H1 (cell line): ENCODE results near the gene OR6C70. TPM values are rescaled to one million over a fixed set of nuclear protein-coding genes. Genes with fewer than 3 reads are reported as not detected.

Experiments
- CTCF ChIA-PET: fragments of 300-600 bp; sonication (Branson Sonifier 250); formaldehyde crosslinking; loops from one replicate; lab custom pipeline; 2021; ENCODE audit not compliant: partially characterized antibody; lab: Charles Lee
- POLR2A ChIA-PET: fragments of 300-600 bp; sonication (Branson Sonifier 250); formaldehyde crosslinking; loops from one replicate; lab custom pipeline; 2021; ENCODE audit warnings: inconsistent platforms; ENCODE audit not compliant: partially characterized antibody; lab: Charles Lee
- DNase-seq, 2 experiments: peaks; one replicate each; pipeline versions ENCODE4 v3.0.0 to v3.0.0-alpha.2; 2010 to 2022; ENCODE audit warnings: low spot score in 2 of 2, low read depth in 1 of 2, mixed read lengths in 1 of 2
- FAIRE-seq: peaks from 2 replicates; lab custom pipeline; 2011; peaks lifted over from hg19 to GRCh38; lab: Jason Lieb, UNC
- H2AFZ ChIP-seq: 2 replicates; pipeline ENCODE4 v1.8.1; 2012; ENCODE audit warnings: low read length, inconsistent platforms
- H2AK5ac ChIP-seq: 2 replicates; pipeline ENCODE4 v1.6.1; 2013; ENCODE audit warnings: low read depth, low read length
- H2BK120ac ChIP-seq: replicated peaks from 2 replicates; pipeline ENCODE3; 2013; ENCODE audit warnings: low read depth, low read length, inconsistent platforms
- H2BK12ac ChIP-seq: 2 replicates; pipeline ENCODE4 v1.6.1; 2013; ENCODE audit warnings: low read depth, low read length
- H2BK15ac ChIP-seq: 2 replicates; pipeline ENCODE4 v1.6.1; 2013; ENCODE audit warnings: low read length
- H2BK20ac ChIP-seq: 2 replicates; pipeline ENCODE4 v1.6.1; 2013; ENCODE audit warnings: low read length
- H2BK5ac ChIP-seq: 2 replicates; pipeline ENCODE4 v1.6.1; 2013; ENCODE audit warnings: low read depth, low read length
- H3K14ac ChIP-seq: 2 replicates; pipeline ENCODE4 v1.6.1; 2013; ENCODE audit warnings: inconsistent platforms; ENCODE audit not compliant: insufficient read length
- H3K18ac ChIP-seq: 2 replicates; pipeline ENCODE4 v1.6.1; 2013; ENCODE audit warnings: low read length; ENCODE audit errors: extremely low read depth
- H3K23ac ChIP-seq: 2 replicates; pipeline ENCODE4 v1.6.1; 2013; ENCODE audit warnings: inconsistent platforms; ENCODE audit not compliant: insufficient read length
- H3K23me2 ChIP-seq: 2 replicates; pipeline ENCODE4 v1.6.1; 2013; ENCODE audit warnings: low read depth, low read length
- H3K27ac ChIP-seq: 2 replicates; pipeline ENCODE4 v1.6.1; 2011; ENCODE audit warnings: low read depth, low read length, inconsistent platforms
- H3K27me3 ChIP-seq, 4 experiments: replicated peaks in 1 of 4; 1 replicate in 1 of 4; 2 replicates in 3 of 4; pipeline versions ENCODE4 v1.6.1 to v1.8.1; 2011 to 2013; ENCODE audit warnings: low read length in 3 of 4, mild to moderate bottlenecking in 3 of 4, inconsistent platforms in 2 of 4, mixed read lengths in 2 of 4, moderate library complexity in 1 of 4; ENCODE audit not compliant: control insufficient read depth in 3 of 4, insufficient read depth in 3 of 4; ENCODE audit errors: extremely low read depth in 1 of 4
- H3K36me3 ChIP-seq, 4 experiments: 2 replicates each; pipeline versions ENCODE4 v1.6.1 to v1.8.1; 2011 to 2013; ENCODE audit warnings: mild to moderate bottlenecking in 4 of 4, low read length in 3 of 4, moderate library complexity in 2 of 4, control low read depth in 1 of 4, inconsistent platforms in 1 of 4; ENCODE audit not compliant: insufficient read depth in 4 of 4, control insufficient read depth in 2 of 4
- H3K4ac ChIP-seq: replicated peaks from 2 replicates; pipeline ENCODE3; 2013; ENCODE audit warnings: low read length, low read depth, mixed read lengths, inconsistent platforms; ENCODE audit not compliant: insufficient read length
- H3K4me1 ChIP-seq, 4 experiments: replicated peaks in 1 of 4; 1 replicate in 1 of 4; 2 replicates in 3 of 4; pipeline versions ENCODE4 v1.6.1 to v1.8.1; 2011 to 2013; ENCODE audit warnings: low read length in 3 of 4, inconsistent platforms in 2 of 4, mixed read lengths in 1 of 4; ENCODE audit not compliant: insufficient read depth in 4 of 4, control insufficient read depth in 3 of 4
- H3K4me2 ChIP-seq, 2 experiments: 2 replicates each; pipeline versions ENCODE4 v1.6.1 to v1.8.1; 2011 to 2013; ENCODE audit warnings: low read depth in 2 of 2, low read length in 2 of 2, control low read depth in 1 of 2, inconsistent platforms in 1 of 2, mild to moderate bottlenecking in 1 of 2; ENCODE audit not compliant: insufficient read depth in 1 of 2
- H3K4me3 ChIP-seq, 4 experiments: fragments of 200-600, 300-600 bp in 1 of 4; sonication (generic), shearing (Covaris generic), sonication (Bioruptor Twin) in 1 of 4; 2 replicates each; pipeline versions ENCODE4 v1.5.1 to v1.8.1; 2011 to 2016; ENCODE audit warnings: low read length in 4 of 4, low read depth in 3 of 4, control low read depth in 2 of 4, inconsistent platforms in 2 of 4, mild to moderate bottlenecking in 2 of 4, mixed read lengths in 1 of 4, moderate library complexity in 1 of 4; ENCODE audit not compliant: insufficient read depth in 2 of 4; ENCODE audit errors: extremely low read depth in 1 of 4
- H3K56ac ChIP-seq: replicated peaks from 2 replicates; pipeline ENCODE3; 2013; ENCODE audit warnings: low read depth, mild to moderate bottlenecking, mixed read lengths, low read length, inconsistent platforms; ENCODE audit not compliant: insufficient read length
- H3K79me1 ChIP-seq: 2 replicates; pipeline ENCODE4 v1.6.1; 2013; ENCODE audit warnings: low read depth, low read length, control low read depth
- H3K79me2 ChIP-seq, 2 experiments: 2 replicates each; pipeline versions ENCODE4 v1.6.1 to v1.8.1; 2012 to 2013; ENCODE audit warnings: low read length in 2 of 2, mild to moderate bottlenecking in 2 of 2, inconsistent platforms in 1 of 2; ENCODE audit not compliant: insufficient read depth in 2 of 2, control insufficient read depth in 1 of 2
- H3K9ac ChIP-seq, 4 experiments: replicated peaks in 1 of 4; 1 replicate in 1 of 4; 2 replicates in 3 of 4; pipeline versions ENCODE4 v1.6.1 to v1.8.1; 2011 to 2013; ENCODE audit warnings: low read depth in 3 of 4, low read length in 3 of 4, control low read depth in 2 of 4, mild to moderate bottlenecking in 2 of 4, moderate library complexity in 2 of 4, inconsistent platforms in 1 of 4; ENCODE audit errors: extremely low read depth in 1 of 4
- H3K9me3 ChIP-seq, 2 experiments: 2 replicates each; pipeline versions ENCODE4 v1.6.1 to v1.8.1; 2012 to 2013; ENCODE audit warnings: mild to moderate bottlenecking in 2 of 2, moderate library complexity in 2 of 2, control low read depth in 1 of 2, inconsistent platforms in 1 of 2, low read depth in 1 of 2, low read length in 1 of 2, mixed read lengths in 1 of 2; ENCODE audit not compliant: insufficient read depth in 2 of 2
- H4K20me1 ChIP-seq, 2 experiments: replicated peaks in 1 of 2; 2 replicates each; pipeline versions ENCODE3 to v1.8.1; 2011 to 2013; ENCODE audit warnings: inconsistent platforms in 2 of 2, low read length in 2 of 2, mild to moderate bottlenecking in 1 of 2; ENCODE audit not compliant: insufficient read depth in 2 of 2, control insufficient read depth in 1 of 2
- H4K5ac ChIP-seq: 2 replicates; pipeline ENCODE4 v1.6.1; 2013; ENCODE audit warnings: low read length, low read depth, mixed read lengths, inconsistent platforms; ENCODE audit not compliant: insufficient read length
- H4K8ac ChIP-seq: 2 replicates; pipeline ENCODE4 v1.8.0; 2013; ENCODE audit warnings: mild to moderate bottlenecking, moderate library complexity, low read length, inconsistent platforms; ENCODE audit not compliant: insufficient read depth; ENCODE audit errors: extremely low read depth
- H4K91ac ChIP-seq: replicated peaks from 2 replicates; pipeline ENCODE3; 2013; ENCODE audit warnings: low read length, mixed read lengths, inconsistent platforms; ENCODE audit not compliant: insufficient read length
- CBX8 ChIP-seq: fragments of 300-800, 300-1000 bp; sonication (generic); IDR thresholded peaks from 2 replicates; pipeline ENCODE4 v1.7.1; 2016; ENCODE audit warnings: low read depth, low read length, borderline replicate concordance
- CEBPB ChIP-seq: IDR thresholded peaks from 2 replicates; pipeline ENCODE4 v1.6.1; 2012; ENCODE audit warnings: low read depth, low read length
- EZH2 ChIP-seq: fragments of 200-600 bp; sonication (generic); IDR thresholded peaks from 2 replicates; pipeline ENCODE4 v1.7.1; 2012; ENCODE audit warnings: low read depth, mild to moderate bottlenecking, moderate library complexity, low read length, inconsistent platforms; ENCODE audit not compliant: severe bottlenecking
- GABPA ChIP-seq: IDR thresholded peaks from 2 replicates; pipeline ENCODE4 v1.6.1; 2011; ENCODE audit warnings: mild to moderate bottlenecking, low read length, moderate library complexity, borderline replicate concordance; ENCODE audit not compliant: insufficient read depth
- JUN ChIP-seq: IDR thresholded peaks from 2 replicates; pipeline ENCODE4 v1.6.1; 2011; ENCODE audit warnings: low read depth, mild to moderate bottlenecking, improper control_type of control experiment, low read length
- TAF1 ChIP-seq: IDR thresholded peaks from 2 replicates; pipeline ENCODE4 v1.6.1; 2011; ENCODE audit warnings: mild to moderate bottlenecking, low read depth, low read length
- WGBS, 2 experiments: shearing (Covaris generic) in 1 of 2; methylation state at CpG; one replicate each; pipeline versions ENCODE4 v1.1.6 to v1.1.7; 2013 to 2015; ENCODE audit warnings: low lambda C conversion rate in 2 of 2, mixed read lengths in 2 of 2, inconsistent platforms in 1 of 2, low coverage in 1 of 2, missing lambda C conversion rate in 1 of 2; ENCODE audit not compliant: insufficient replicate concordance in 2 of 2, insufficient coverage in 1 of 2, insufficient read length in 1 of 2; ENCODE audit errors: extremely low coverage in 1 of 2, missing lambda C conversion rate in 1 of 2; 5-methylcytosine and 5-hydroxymethylcytosine counted together
- polyA plus RNA-seq, 7 experiments: library from polyadenylated mRNA; depleted of rRNA in 3 of 7; stranded (reverse) in 5 of 7; unstranded in 2 of 7; fragments of >200 nt in 5 of 7; fragments of 200-250 nt in 2 of 7; gene quantifications; 1 replicate in 5 of 7; 2 replicates in 1 of 7; 4 replicates in 1 of 7; pipeline versions ENCODE4 v1.2.1 to v1.2.3, GENCODE V29; 2011 to 2013; ENCODE audit warnings: missing spikeins in 2 of 7, mixed read lengths in 2 of 7
- total RNA-seq: library from RNA; stranded (reverse); fragmentation: NEBNext Ultra II Directional; extraction: Animal tissue kit (Norgen Biotek cat#: 25700); gene quantifications from 2 replicates; pipeline ENCODE4 v1.2.1, GENCODE V29; 2021

Gene OR6C70
- total and polyA plus RNA-seq, 2 of the 8 experiments (the other 6 are each of a cell fraction or from before 2014, with no cell fraction given), result not detected

DNA sequence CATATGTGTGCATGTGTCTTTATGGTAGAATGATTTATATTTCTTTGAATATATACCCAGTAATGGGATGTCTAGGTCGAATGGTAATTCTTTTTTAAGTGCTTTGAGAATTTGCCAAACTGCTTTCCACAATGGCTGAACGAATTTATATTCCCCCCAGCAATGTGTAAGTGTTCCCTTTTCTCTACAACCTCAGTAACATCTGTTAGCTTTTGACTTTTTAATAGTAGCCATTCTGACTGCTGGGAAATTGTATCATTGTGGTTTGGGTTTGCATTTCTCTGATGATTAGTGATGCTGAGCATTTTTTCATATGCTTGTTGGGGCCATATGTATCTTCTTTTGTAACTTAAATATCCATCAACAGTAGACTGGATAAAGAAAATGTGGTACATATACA, 31.7 kb upstream of the OR6C70 start:
- Histone ChIP-seq H2BK15ac (no peak overlapping the region), H2BK20ac (no peak overlapping the region), H3K27me3 (no peaks in the 10 kb centered on the region), H3K14ac (no peak overlapping the region), H3K23me2 (no peaks in the 10 kb centered on the region), H2BK5ac (no peak overlapping the region), H3K4ac (no peak overlapping the region), H3K79me1 (no peaks in the 10 kb centered on the region), H2AK5ac (no peak overlapping the region), H2BK12ac (no peak overlapping the region), H4K5ac (no peak overlapping the region), H3K27ac (no peak overlapping the region), H3K9me3 (no peaks in the 10 kb centered on the region), H3K23ac (no peak overlapping the region), H3K36me3 (no peaks in the 10 kb centered on the region), H3K56ac (no peak overlapping the region), H3K18ac (no peak overlapping the region), H3K79me2 (no peaks in the 10 kb centered on the region), H3K4me3 (no peak overlapping the region), H3K9ac (no peak overlapping the region), H3K4me1 (no peaks in the 10 kb centered on the region), H4K8ac (no peak overlapping the region), H4K91ac (no peak overlapping the region), H2BK120ac (no peak overlapping the region), H2AFZ (no peak overlapping the region), H3K4me2 (no peak overlapping the region), H4K20me1 (no peaks in the 10 kb centered on the region)
- ChIA-PET CTCF (interaction anchor here (1.1 kb wide), 1 partner anchor 9 kb away, joined by 3 read pairs; no protein-coding TSS in a partner anchor), POLR2A (no interaction called here)
- WGBS, 2 experiments, result 83% methylated on average over 2 of the region's 2 CpGs; no CpG with 5 or more reads in 1 of the 2 experiments
- DNase-seq (no peak), FAIRE-seq (no peak)
- TF ChIP-seq CEBPB, result no peak
- TF ChIP-seq CBX8, result no peak
- no peak for TF ChIP-seq GABPA
- TF ChIP-seq TAF1, result no peak
- no peak for TF ChIP-seq JUN
- TF ChIP-seq EZH2, result no peak
